ENCODE results near the gene ARID2.

Gene ARID2

DNA sequence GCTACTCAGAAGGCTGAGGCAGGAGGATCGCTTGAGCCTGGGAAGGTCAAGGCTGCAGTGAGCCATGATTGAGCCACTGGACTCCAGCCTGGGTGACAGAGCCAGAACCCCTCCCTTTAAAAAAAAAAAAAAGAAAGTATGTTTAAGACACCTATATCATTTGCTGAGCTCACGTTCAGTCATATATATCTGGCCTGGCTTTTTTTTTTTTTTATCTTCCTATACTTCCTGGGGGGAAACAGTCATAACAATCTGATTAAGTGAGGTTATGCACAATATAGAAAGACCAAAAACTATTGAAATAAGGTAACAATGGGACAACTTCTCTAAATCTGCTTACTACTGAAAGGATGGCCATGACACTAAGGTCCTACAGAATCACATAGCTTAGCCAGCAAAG, 9.4 kb upstream of the ARID2 start:
- DNase-seq (ENCODE audit: low read depth), result no peak

DNA sequence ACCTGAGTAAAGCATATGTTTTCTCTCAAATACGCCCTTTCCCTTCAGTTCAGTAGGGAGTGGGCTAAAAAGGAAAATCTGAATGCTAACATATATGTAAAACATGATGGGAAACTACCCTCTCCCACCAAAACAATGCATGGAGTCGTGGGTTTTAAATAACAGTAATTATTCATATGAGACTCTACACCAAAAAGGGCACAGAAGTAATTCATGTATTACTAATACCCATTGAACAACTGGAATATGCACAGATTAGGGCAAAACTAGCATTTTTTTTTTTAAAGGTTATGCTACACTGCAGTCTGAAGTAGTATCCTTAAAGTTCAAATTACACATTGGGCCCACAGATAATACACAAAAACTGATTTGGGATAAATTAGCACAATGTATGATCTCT, 8.1 kb upstream of the ARID2 start:
- DNase-seq (ENCODE audit: low read depth), result no peak

DNA sequence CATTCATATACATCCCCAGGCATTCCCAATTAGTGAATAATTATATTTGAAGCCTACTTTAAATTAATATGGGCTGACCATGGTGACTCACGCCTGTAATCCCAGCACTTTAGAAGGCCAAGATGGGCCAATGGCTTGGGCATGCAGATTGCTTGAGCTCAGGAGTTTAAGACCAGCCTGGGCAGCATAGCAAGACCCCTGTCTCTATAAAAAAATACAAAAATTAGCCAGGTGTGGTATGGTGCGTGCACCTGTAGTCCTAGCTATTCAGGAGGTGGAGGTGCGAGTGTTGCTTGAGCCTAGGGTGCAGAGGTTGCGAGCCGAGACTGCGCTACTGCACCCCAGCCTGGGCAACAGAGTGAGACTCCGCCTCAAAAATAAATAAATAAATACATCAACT, 7.6 kb upstream of the ARID2 start:
- no peak for DNase-seq (ENCODE audit: low read depth)

DNA sequence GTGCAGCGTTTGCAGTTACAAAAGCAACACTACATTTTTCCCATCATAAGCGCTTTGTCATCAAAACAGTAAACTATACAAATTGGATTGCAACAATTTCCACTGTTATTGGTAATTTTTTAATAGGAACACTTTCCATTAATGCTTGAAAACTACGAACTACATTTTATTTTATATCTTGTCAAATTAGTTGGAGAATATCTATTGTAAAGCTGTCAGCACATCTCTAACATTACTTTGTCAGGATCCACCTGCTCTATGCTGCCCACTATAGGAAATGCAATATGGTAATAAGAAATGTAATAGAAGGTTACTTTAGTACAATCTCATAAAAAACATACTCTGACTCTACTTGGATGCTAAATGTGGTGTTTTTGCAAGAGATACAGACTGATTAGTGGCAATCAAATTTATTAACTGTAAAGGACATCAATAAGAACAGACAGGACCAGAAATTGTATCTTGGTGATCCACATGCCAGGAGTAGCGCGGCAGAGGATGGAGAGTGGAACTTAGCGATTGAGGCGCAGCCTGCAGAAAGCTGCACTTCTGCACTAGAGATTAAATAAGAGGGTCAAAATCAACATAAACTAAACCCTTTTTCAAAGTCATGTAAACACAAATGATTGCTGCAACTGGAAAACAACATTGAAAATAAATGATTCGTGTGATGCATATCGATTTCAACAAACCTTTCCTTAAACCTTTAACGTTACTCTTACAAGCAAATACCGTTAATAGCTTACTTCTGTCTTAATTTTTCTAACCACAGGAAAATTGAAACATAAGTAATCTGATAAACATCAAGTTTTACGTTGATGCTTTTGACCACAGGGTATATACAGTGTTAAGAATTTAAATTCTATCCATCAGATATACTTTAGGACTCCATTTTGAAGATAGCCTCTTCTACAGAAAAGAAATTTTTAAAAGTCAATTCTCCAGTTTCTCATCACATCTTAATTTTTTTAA, 3.6 kb upstream of the ARID2 start:
- no peak for DNase-seq (ENCODE audit: low read depth)

DNA sequence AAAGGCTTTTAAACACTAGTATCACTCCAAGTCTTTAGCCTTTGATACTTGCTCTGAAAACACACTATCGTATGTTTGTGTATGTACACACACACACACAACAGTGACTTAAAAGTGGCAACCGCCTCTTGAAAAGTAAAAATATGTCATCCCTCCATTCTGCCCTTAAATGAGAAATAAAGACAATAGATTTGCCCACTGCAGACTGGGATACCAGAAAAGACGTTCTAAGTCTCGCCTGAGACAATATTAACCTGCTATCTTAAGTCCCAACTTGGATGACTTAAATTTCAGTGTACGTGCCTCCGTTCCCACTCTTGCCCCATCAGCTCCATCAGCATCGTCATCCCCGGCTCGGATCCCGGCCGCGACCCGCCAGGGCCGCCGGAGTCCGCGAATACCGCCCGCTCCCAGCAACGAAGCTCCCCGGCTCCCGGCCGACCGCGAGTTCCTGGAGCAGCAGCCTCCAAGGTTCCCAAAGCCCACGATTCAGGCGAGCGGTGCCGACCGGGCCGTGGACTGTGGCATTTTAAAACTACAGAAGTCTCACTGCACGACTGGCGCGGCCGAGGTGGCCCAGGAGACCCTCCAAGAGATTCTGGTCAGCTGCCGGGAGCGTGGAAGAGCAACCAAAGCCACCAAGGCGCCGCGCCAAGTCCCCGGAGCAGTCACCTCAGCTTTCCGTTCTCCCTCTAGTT, 2.8 kb upstream of the ARID2 start:
- DNase-seq (ENCODE audit: low read depth), result no peak

DNA sequence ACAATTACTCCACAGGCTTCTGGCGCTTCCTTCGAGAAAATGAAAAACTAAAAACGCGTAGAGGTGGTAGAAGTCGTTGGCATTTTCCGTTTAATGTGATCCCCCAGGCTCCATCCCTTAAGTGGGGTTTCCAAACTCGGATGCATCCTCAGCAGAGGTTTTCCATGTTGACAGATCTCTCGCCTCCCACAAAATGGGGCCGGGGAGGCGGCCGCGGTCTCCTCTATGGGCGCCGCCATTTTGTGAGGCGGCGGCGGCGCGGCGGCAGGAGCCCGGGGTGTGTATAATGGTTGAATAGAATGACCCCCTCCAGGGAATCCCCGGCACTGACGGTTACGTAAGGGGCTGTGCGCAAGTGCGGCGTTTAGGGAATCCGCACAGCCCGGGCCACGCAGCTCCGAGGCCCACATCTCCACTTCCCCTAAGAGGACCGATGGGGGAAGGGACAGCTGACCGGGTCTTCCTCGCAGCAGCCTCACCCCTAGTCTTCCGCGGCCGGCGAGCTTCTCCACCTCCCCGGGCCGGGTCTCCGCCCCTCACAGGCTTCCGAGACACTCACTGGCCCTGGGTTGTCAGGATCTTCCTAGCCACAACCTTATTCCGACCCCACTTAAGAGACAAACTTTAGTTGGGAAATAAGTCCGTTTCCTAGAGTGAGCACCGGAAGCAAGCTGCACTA, 2.1 kb upstream of the ARID2 start:
- peak; percentile 84 for DNase-seq (ENCODE audit: low read depth)

DNA sequence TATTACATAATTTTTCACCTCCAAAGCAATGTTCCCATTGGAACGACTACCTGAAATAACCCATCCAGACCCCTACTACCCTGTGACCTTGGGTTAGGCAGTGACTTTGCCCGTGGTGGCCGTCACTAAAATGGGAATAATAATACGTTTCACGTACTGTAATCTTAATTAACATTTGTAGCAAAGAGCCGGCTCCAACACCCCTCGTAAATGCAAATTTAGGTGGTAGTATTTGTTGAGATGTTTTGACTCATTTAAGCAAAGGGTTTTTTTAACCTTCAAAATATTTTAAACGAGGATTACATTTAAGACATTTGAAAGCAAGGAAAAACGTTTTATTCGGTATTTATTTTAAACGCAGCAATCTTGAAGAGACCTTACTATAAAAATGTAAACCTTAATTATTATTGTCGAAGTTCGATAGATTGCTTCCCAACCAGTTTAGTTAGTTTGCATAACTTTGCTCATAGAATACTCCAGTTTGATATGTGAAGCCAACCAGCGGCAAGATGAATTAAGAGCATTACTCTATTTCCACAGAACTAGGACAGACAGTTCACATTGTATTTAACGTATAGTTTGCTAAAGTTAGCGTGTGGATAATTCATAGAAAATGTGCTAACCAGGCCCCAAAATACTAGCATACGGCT, 1.4 kb upstream of the ARID2 start:
- no peak for DNase-seq (ENCODE audit: low read depth)

DNA sequence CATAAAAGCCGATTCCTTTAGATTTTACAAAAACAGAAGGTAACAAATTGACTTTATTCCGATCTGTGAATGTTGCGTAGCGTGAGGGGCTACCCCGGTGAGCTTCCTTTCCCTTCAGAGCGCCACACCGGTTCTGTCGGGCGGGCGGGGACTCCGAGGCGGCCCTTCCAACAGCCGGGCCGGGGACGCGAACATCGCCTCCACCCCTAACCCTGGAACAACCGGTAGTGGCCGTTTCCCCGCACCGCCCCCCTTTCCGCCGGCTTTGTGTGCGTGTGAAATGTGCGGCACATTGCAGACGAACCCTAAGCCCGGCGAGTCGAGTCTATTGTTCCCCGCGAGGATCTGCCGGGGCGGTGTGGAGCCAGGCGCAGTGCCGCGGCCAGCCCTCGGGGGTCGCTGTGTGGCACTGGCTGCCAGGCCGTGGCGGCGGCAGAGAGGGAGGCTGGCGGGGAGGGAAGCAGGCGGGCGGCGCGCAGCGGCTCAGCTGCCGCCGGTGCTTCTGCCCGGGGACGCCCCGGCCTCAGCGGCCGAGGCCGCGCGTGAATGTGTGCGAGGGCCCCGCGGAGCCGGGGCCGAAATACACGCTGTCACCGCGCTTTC, 775 bp upstream of the ARID2 start:
- DNase-seq (ENCODE audit: low read depth), result peak; percentile 90

DNA sequence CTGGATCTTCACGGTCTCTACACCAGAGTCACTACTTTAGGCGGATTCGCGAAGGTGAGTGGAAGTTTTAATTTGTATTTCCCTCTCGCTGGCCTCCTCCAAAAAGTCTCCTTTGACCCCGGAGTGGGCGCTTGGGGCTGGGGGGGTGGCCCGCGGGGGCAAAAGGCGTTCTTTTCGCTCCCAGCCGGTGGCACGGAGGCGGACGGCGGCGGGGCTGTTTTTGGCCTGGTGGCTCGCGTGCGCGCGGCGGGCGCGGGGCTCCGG, 510 bp downstream of the ARID2 start:
- DNase-seq (ENCODE audit: low read depth), result no peak

DNA sequence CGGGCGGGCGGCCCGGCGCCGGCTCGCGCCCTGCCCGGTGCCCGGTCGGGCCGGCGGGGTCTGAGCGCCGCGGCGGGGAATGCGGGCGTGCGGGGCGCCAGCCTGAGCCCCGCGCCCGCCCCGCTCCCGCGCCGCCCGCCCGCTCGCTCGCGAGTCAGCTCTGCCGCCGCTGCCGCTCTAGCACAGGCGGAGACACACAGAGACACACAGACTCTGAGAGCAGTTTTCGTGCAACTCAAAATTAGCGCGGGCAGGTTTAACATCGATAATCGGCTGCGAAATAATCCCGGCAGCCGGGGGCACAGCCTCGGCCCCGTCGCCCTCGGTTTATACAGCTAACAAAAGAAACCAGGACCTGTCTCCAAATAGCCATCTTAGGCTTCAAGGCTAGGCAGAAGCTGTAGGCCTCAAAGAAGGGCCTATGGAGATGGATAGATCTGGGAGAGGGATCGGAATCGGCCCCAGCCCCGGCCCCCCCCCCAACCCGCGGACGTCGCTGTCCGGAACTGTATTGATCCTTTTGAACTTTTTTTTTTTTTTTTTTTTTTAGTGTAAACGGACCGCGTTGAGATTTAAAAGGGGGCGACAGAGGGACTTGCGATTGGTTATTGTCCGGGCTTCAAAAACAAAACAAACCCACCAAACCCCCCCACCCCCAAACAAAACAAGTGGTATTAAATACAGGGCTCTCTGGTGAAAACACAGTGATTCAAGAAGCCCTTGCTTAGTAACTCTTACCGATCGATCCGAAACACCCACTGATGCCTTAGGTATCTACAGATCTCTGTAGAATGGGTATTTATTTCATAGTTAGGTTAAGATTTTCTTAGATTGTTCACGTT, 1.1 kb downstream of the ARID2 start:
- DNase-seq (ENCODE audit: low read depth), result peak; percentile 37

DNA sequence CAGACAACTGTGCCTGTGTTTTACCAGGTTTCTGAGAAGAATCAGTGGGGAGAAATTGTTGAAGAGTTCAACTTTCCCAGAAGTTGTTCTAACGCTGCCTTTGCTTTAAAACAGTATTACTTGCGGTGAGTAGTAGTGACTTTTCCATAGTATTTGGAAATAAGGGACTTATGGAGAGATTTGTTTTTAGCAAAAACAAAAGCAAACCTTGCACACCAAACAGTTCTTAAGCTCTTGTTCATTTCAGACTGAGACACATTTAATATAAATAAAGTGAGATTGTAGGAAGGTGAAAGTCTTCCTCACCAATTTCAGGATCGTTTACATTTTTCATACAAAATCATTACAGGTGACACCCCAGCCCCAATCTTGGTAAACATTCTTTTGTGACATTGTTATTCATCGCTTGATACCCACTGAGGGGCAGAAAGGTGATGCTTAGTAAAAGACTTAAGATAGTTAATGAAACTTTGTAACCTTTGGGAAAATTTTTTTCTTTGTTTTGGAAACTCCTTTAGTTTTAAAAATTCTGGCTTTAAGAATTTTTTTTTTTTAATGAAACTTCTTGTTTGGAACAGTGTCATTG, 1.8 kb downstream of the ARID2 start:
- DNase-seq (ENCODE audit: low read depth), result no peak

DNA sequence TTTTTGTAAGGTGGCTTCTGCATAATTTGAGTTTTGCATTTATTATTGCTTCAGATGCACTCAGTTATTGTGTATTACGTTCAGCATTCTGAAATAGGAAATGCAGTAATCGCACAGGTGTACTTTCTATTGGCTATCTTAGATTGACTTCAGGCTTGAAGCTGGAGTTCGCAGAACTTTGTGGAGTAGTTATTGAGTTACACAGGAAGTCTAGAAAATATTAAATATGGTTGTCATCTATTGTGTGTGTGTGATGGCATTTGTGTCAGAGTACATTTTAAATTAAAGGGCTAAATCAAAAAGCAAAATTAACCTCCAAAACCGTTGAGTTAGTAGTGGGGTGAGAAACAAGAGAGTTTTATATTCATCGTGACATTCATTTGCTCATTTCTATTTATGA, 2.7 kb downstream of the ARID2 start:
- DNase-seq (ENCODE audit: low read depth), result no peak

DNA sequence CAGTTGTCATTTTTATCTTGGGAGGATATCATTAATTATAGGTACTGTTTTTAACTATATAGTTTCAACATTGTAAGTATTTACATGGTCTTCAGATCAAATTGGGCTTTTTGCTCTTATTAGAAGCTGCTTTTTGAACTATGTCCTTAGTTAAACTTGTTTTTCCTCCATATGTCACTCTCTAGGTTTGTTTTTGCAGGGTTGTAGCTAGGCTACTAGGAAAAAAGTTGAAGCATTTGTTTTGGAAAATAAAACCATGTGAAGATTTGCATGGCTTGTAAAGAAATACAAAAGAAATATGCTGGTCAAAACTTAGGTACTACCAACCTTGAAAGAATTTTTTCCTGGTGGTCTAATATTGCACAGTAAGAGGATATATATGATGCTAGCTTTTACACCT, 3.4 kb downstream of the ARID2 start:
- DNase-seq (ENCODE audit: low read depth), result no peak

DNA sequence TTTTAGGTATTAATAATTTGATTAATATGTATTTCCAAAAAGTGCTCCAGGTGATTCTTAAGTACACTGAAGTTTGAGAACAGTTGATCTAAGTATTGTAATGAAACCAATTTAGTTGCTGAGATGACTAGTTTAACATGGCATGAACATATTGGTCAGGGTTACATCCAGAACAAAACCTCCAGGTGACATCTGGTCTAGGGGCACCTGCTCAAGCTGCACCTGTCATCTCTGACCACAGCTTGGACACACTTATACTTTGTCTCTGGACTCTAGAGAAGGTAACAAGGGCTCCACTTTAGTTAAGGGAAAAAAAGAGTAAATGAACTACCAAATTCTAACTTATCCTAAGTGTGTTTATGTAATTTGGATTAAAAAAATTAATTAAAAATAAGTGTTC, 8.1 kb downstream of the ARID2 start:
- no peak for DNase-seq (ENCODE audit: low read depth)

DNA sequence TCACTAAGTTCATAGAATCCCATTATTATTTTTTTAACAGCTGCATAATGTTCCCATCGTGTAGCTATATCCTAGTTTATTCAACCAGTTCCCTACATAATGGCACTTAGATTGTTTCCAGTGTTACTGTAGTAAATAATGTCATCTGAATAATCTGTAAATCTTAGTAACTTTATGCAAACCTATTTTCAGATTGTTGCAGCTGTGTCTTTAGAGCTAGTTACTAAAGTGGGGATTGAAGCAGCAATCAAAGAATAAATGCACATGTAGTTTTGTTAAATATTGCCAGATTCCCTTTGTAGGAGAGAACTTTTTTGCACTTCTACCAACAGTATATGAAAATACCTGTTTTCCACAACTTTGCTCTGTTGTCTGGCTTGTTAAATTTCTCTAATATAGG, 13.1 kb downstream of the ARID2 start:
- no peak for DNase-seq (ENCODE audit: low read depth)

DNA sequence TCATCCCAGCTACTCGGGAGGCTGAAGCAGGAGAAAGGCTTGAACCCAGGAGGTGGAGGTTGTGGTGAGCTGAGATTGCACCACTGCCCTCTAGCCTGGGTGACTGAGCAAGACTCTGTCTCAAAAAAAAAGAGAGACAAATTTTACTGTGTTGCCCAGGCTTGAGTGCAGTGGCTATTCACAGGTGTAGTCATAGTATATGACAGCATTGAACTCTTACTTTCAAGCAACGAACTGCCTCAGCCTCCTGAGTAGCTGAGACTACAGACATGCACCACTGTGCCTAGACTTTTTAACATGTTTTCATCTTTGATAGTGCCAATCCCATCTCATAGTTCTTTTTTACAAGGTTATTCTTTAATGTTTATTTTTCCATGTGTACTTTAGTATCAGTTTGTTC, 13.7 kb downstream of the ARID2 start:
- DNase-seq (ENCODE audit: low read depth), result no peak

DNA sequence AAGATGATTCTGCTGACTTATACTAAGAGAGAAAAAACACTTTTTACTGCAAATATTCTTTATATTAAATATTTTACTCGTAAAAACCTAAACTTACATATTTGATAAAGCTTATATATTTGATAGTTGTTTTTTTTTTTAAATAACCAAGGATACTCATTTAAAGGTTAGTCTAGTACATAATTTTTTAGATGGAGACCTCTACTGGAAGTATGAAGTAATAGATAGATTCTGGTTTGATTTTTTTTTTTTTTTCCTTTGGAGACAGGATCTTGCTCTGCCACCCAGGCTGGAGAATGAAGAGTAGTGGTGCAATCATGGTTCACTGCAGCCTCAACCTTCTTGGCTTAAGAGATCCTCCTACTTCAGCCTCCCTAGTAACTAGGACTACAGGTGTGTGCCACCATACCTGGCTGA, 16.4 kb downstream of the ARID2 start:
- DNase-seq (ENCODE audit: low read depth), result no peak

DNA sequence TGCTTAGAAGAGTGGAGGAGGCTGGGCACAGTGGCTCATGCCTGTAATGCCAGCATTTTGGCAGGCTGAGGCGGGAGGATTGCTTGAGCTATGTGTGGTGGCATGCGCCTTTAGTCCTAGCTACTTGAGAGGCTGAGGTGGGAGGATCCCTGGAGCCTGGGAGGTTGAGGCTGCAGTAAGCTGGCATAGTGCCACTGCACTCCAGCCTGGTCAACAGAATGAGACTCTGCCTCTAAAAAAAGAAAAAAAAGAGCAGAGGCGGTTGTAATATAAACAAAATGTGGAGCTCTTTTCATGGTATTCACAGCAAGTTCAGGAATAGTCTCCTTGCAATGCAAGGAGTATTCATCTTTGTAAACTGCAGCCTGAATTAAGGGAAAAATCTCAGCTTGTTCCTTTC, 27.2 kb downstream of the ARID2 start:
- no peak for DNase-seq (ENCODE audit: low read depth)

DNA sequence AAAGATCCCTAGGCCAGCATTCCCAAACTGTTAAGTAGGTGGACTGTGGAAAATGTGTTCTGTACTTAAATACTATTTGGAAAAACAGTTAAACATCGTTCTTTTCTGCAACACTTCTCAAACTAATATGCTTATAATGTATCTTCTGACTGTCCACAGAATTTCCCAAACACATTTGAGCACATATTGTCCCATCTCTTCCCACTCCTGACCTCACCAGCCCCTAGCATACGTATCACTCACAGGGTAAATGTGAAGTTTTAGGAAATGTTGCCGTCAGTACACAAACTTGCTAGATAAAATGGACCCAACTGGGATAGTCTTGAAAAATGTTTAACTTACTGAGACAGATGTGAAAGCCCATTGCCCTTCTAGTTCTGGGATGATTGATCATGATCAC, 27.7 kb downstream of the ARID2 start:
- no peak for DNase-seq (ENCODE audit: low read depth)

DNA sequence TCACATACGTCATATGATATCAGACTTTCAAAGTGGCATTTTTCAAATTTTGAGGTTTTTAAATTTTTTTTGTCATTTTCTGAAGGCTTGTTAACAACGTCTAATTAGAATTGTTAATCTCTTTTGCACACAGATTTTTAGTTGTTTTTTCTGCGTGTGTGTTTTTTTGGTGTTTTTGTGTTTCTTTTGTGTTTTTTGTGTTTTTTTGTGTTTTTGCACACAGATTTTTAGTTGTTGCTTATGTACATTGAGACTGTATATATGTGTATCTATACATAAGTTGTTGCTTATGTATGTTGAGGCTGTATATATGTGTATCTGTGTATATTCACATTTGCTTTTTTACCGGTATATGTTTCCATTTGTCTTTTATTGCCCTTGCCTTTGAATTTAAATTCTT, 30.8 kb downstream of the ARID2 start:
- DNase-seq (ENCODE audit: low read depth), result no peak

All from T-helper 22 cell (primary cell).